HG02642 (cell line): Measurements from ENCODE around the gene RASL11B.
A peak's percentile ranks its signal among the peaks of the same experiment; 100 is the strongest.

Experiments used
- ATAC-seq: cut with Tn5 transposase; IDR thresholded peaks from one replicate; pipeline ENCODE4 v1.9.1; 2021; ENCODE audit warnings: mild to moderate bottlenecking; ENCODE audit not compliant: unreplicated experiment, poor library complexity

The RASL11B gene

GRCh38 chr4:52907510-52907909, 45.4 kb downstream of the RASL11B start:
- no peak for ATAC-seq

GRCh38 chr4:52910115-52910514, 48.0 kb downstream of the RASL11B start:
- ATAC-seq, result no peak

- ATAC-seq, result peak; percentile 81
These were observed 49.7 kb downstream of the RASL11B start for GRCh38 chr4:52911684-52912294.

- ATAC-seq, result no peak
These were observed 50.5 kb downstream of the RASL11B start for GRCh38 chr4:52912608-52913007.

- no peak for ATAC-seq
These were observed 52.0 kb downstream of the RASL11B start for GRCh38 chr4:52914051-52914605.

GRCh38 chr4:52915191-52915590, 53.1 kb downstream of the RASL11B start:
- ATAC-seq, result no peak

GRCh38 chr4:52915730-52916300, 53.7 kb downstream of the RASL11B start:
- ATAC-seq, result no peak
